Measurements from ENCODE around the gene RPRD1B. TPM values are rescaled to one million over a fixed set of nuclear protein-coding genes. Genes with fewer than 3 reads are reported as not detected.

RPRD1B gene
- total and polyA plus RNA-seq, 2 of the 13 experiments (the other 11 are each of a cell fraction or from before 2014, with no cell fraction given), result 31.1 to 41.5 TPM

- H3K4me3 ChIP-seq (replicated peaks in 1 of 3; ENCODE audit: insufficient read depth in 1 of 3, low read depth in 2 of 3, low read length in 3 of 3), result no peak overlapping the region
- ATAC-seq (no peak), DNase-seq (ENCODE audit: low spot score) (no peak), FAIRE-seq (no peak)
- H3K79me2 ChIP-seq (ENCODE audit: insufficient read depth, low read length), result no peaks in the 10 kb centered on the region
- intact Hi-C loops (cut with micrococcal nuclease; ENCODE audit: unreplicated experiment), result no loop called here
- H3K4me1 ChIP-seq (ENCODE audit: insufficient read depth, low read length), result peaks cover 65% of the 10 kb centered on the region
- H2AFZ ChIP-seq (ENCODE audit: low read length), result no peak overlapping the region
- no peaks in the 10 kb centered on the region for H3K36me3 ChIP-seq (replicated peaks in 1 of 2; ENCODE audit: control insufficient read depth in 1 of 2, insufficient read depth in 2 of 2, low read length in 2 of 2)
- no peak overlapping the region for H3K9ac ChIP-seq (ENCODE audit: insufficient read depth, low read depth, low read length)
- H3K9me3 ChIP-seq (ENCODE audit: low read length), result no peaks in the 10 kb centered on the region
- TSS peak; percentile 59 for BruUV-seq (replicated peaks)
- 82% methylated on average over 2 of the region's 2 CpGs for WGBS (ENCODE audit: low lambda C conversion rate)
- no peak overlapping the region for H3K4me2 ChIP-seq (ENCODE audit: low read depth, low read length)
- no peaks in the 10 kb centered on the region for H4K20me1 ChIP-seq (ENCODE audit: insufficient read depth, low read length)
- no peak overlapping the region for H3K27ac ChIP-seq (ENCODE audit: extremely low read length, insufficient read depth, low read length)
- POLR2A ChIA-PET, result interaction anchor here (0.9 kb wide), 1 partner anchor 15 kb away, joined by 7 read pairs; no protein-coding TSS in a partner anchor
- CTCF ChIA-PET (ENCODE audit: low intra/inter-chr PET ratio, low total read pairs), result no interaction called here
- in situ Hi-C loops (cut with HindIII; ENCODE audit: extremely low pct_ligation_motif_present, low pct_unique_long_range_greater_than_20kb), result no loop called here
- H3K27me3 ChIP-seq (ENCODE audit: control insufficient read depth in 1 of 2, insufficient read depth in 2 of 2, low read length in 2 of 2), result no peaks in the 10 kb centered on the region
- TF ChIP-seq GATA4 (IDR thresholded peaks at IDR 0.05; ENCODE audit: borderline replicate concordance, low read depth) (no peak), KLF16 (CRISPR knock-in tag; IDR thresholded peaks at IDR 0.05) (no peak), TFE3 (CRISPR knock-in tag; IDR thresholded peaks at IDR 0.05) (no peak), SRY (CRISPR knock-in tag; IDR thresholded peaks at IDR 0.05) (no peak), ZHX1 (CRISPR knock-in tag; IDR thresholded peaks at IDR 0.05; ENCODE audit: low read depth) (no peak)
These were observed 95.1 kb downstream of the RPRD1B start for GRCh38 chr20:38128691-38129090.
